Daoy (cell line): ENCODE measurements around the gene GC. TPM values are rescaled to one million over a fixed set of nuclear protein-coding genes. Genes with fewer than 3 reads are reported as not detected.

Source experiments
- total RNA-seq: library from RNA; depleted of rRNA; stranded (reverse); fragments of >200 nt; shearing (Covaris generic); gene quantifications from 2 replicates; pipeline ENCODE4 v1.2.3, GENCODE V29; 2014; rRNA removed

GC gene
- total RNA-seq, 1 experiment from 2014 or later: not detected

Other genes starting within 250 kb of the GC start
- gene NPFFR2, start 247.9 kb upstream of the GC start, total RNA-seq: 0.17 TPM in 1 of 2 replicates, not detected in the other